ENCODE data around the gene SMAD5. TPM values are rescaled to one million over a fixed set of nuclear protein-coding genes. Genes with fewer than 3 reads are reported as not detected.

SMAD5 gene
- total RNA-seq, 1 donor from 2014 or later = 29.7 TPM

GRCh38 chr5:136159457-136159856, 26.8 kb downstream of the SMAD5 start:
- Histone ChIP-seq H3K36me3 (ENCODE audit: control insufficient read depth, insufficient read depth, low read length) (peaks cover 2% of the 10 kb centered on the region), H3K4me3 (ENCODE audit: low read depth, low read length) (no peak overlapping the region), H3K27me3 (ENCODE audit: control insufficient read depth, insufficient read depth, low read length) (no peaks in the 10 kb centered on the region)
- DNase-seq (ENCODE audit: low read depth) (no peak), FAIRE-seq (no peak)
- TF ChIP-seq CTCF (IDR thresholded peaks at IDR 0.05; ENCODE audit: insufficient read depth, low read length, severe bottlenecking) = no peak

- H3K27me3 ChIP-seq (ENCODE audit: control insufficient read depth, insufficient read depth, low read length) = no peaks in the 10 kb centered on the region
- H3K4me3 ChIP-seq (ENCODE audit: low read depth, low read length) = no peak overlapping the region
- peaks cover 1% of the 10 kb centered on the region for H3K36me3 ChIP-seq (ENCODE audit: control insufficient read depth, insufficient read depth, low read length)
- FAIRE-seq (no peak), DNase-seq (ENCODE audit: low read depth) (peak; percentile 19)
- TF ChIP-seq CTCF (IDR thresholded peaks at IDR 0.05; ENCODE audit: insufficient read depth, low read length, severe bottlenecking) = no peak
These were observed 29.4 kb downstream of the SMAD5 start for GRCh38 chr5:136162008-136162407.

- DNase-seq (ENCODE audit: low read depth) = no peak
- H3K36me3 ChIP-seq (ENCODE audit: control insufficient read depth, insufficient read depth, low read length) = no peaks in the 10 kb centered on the region
- no peak overlapping the region for H3K4me3 ChIP-seq (ENCODE audit: low read depth, low read length)
- TF ChIP-seq CTCF (IDR thresholded peaks at IDR 0.05; ENCODE audit: insufficient read depth, low read length, severe bottlenecking) = no peak
- H3K27me3 ChIP-seq (ENCODE audit: control insufficient read depth, insufficient read depth, low read length) = no peaks in the 10 kb centered on the region
- no peak for FAIRE-seq
These were observed 31.6 kb downstream of the SMAD5 start for GRCh38 chr5:136164226-136164625.

GRCh38 chr5:136166909-136167308, 34.3 kb downstream of the SMAD5 start:
- H3K27me3 ChIP-seq (ENCODE audit: control insufficient read depth, insufficient read depth, low read length) = no peaks in the 10 kb centered on the region
- H3K36me3 ChIP-seq (ENCODE audit: control insufficient read depth, insufficient read depth, low read length) = no peaks in the 10 kb centered on the region
- no peak for FAIRE-seq
- no peak for DNase-seq (ENCODE audit: low read depth)
- H3K4me3 ChIP-seq (ENCODE audit: low read depth, low read length) = no peak overlapping the region
- no peak for TF ChIP-seq CTCF (IDR thresholded peaks at IDR 0.05; ENCODE audit: insufficient read depth, low read length, severe bottlenecking)

- no peak overlapping the region for H3K4me3 ChIP-seq (ENCODE audit: low read depth, low read length)
- FAIRE-seq (no peak), DNase-seq (ENCODE audit: low read depth) (no peak)
- no peak for TF ChIP-seq CTCF (IDR thresholded peaks at IDR 0.05; ENCODE audit: insufficient read depth, low read length, severe bottlenecking)
- H3K27me3 ChIP-seq (ENCODE audit: control insufficient read depth, insufficient read depth, low read length) = no peaks in the 10 kb centered on the region
- H3K36me3 ChIP-seq (ENCODE audit: control insufficient read depth, insufficient read depth, low read length) = peaks cover under 1% of the 10 kb centered on the region
These were observed 36.6 kb downstream of the SMAD5 start for GRCh38 chr5:136169218-136169617.

GRCh38 chr5:136174021-136174659, 41.5 kb downstream of the SMAD5 start:
- peak; percentile 65 for TF ChIP-seq CTCF (IDR thresholded peaks at IDR 0.05; ENCODE audit: insufficient read depth, low read length, severe bottlenecking)
- H3K36me3 ChIP-seq (ENCODE audit: control insufficient read depth, insufficient read depth, low read length) = peaks cover 4% of the 10 kb centered on the region
- H3K27me3 ChIP-seq (ENCODE audit: control insufficient read depth, insufficient read depth, low read length) = no peaks in the 10 kb centered on the region
- no peak for FAIRE-seq
- no peak overlapping the region for H3K4me3 ChIP-seq (ENCODE audit: low read depth, low read length)
- peak; percentile 71 for DNase-seq (ENCODE audit: low read depth)

Data from bronchial epithelial cell (primary cell).